Tibial nerve (tissue), 4 donors: Measurements from ENCODE around the gene EXOC2.

ENCODE experiments used
- CTCF ChIP-seq, 5 experiments: fragments of 200-600 bp in 3 of 5; fragments of 450-650 bp in 2 of 5; sonication (generic) in 3 of 5; IDR thresholded peaks; one replicate each; pipeline ENCODE4 v1.5.1; 2016 to 2019; ENCODE audit warnings: antibody characterized with exemption in 5 of 5, mild to moderate bottlenecking in 3 of 5, moderate library complexity in 2 of 5
- EP300 ChIP-seq, 2 donors: sonication (generic); formaldehyde crosslinking; IDR thresholded peaks; one replicate each; pipeline ENCODE4 v1.6.1; 2017; ENCODE audit warnings: antibody characterized with exemption in 2 of 2, mild to moderate bottlenecking in 1 of 2

- TF ChIP-seq EP300 (IDR thresholded peaks at IDR 0.05), result no peak
- TF ChIP-seq CTCF (IDR thresholded peaks at IDR 0.05), result no peak
These were observed 217.6 kb downstream of the EXOC2 start for GRCh38 chr6:475314-475713.
